K562 (cell line): Measurements from ENCODE around the gene STARD13. TPM values are rescaled to one million over a fixed set of nuclear protein-coding genes. Genes with fewer than 3 reads are reported as not detected.

ENCODE experiments used
- ATAC-seq: fragments of 200-7000 bp; cut with Tn5 transposase; 3 replicates; pipeline ENCODE4 v1.9.1; 2020; ENCODE audit warnings: moderate library complexity
- BruUV-seq: library from RNA; stranded (reverse); fragments of 400-500 nt; replicated peaks from 2 replicates; lab custom pipeline; 2021; lab: Mats Ljungman, UMichigan
- CTCF ChIA-PET: fragments of 300-600 bp; formaldehyde crosslinking; extraction: SDS; loops from one replicate; lab custom pipeline; 2021; ENCODE audit warnings: low intra/inter-chr PET ratio; lab: Yijun Ruan, JAX
- POLR2A ChIA-PET: fragments of 300-600, 350-650 bp; sonication (Branson Sonifier 250); formaldehyde crosslinking; extraction: SDS; loops from one replicate; lab custom pipeline; 2021; ENCODE audit warnings: antibody characterized with exemption, inconsistent platforms; lab: Yijun Ruan, JAX
- DNase-seq, 4 experiments: peaks; one replicate each; pipeline versions ENCODE4 v3.0.0 to v3.0.0-alpha.2; 2011 to 2018; ENCODE audit warnings: low spot score in 3 of 4, mixed read lengths in 3 of 4; ENCODE audit errors: extremely low read depth in 1 of 4
- FAIRE-seq: peaks from 2 replicates; lab custom pipeline; 2011; peaks lifted over from hg19 to GRCh38; lab: Jason Lieb, UNC
- H2AFZ ChIP-seq: 2 replicates; pipeline ENCODE4 v1.6.0; 2011; ENCODE audit warnings: low read depth, low read length, control low read depth, inconsistent platforms
- H3K27ac ChIP-seq: fragments of 200-600 bp; 3 replicates; pipeline ENCODE4 v1.8.0; 2011; ENCODE audit warnings: low read depth, mild to moderate bottlenecking, control low read depth, inconsistent platforms, low read length, moderate library complexity, mixed read lengths; ENCODE audit errors: extremely low read depth
- H3K27me3 ChIP-seq, 2 experiments: fragments of 300-600 bp in 1 of 2; 2 replicates in 1 of 2; 3 replicates in 1 of 2; pipeline versions ENCODE4 v1.6.0 to v1.8.0; 2011; ENCODE audit warnings: inconsistent platforms in 2 of 2, low read length in 2 of 2, mild to moderate bottlenecking in 1 of 2, mixed read lengths in 1 of 2, moderate library complexity in 1 of 2; ENCODE audit not compliant: control insufficient read depth in 2 of 2, insufficient read depth in 2 of 2
- H3K36me3 ChIP-seq: fragments of 300-600 bp; 3 replicates; pipeline ENCODE4 v1.8.0; 2011; ENCODE audit warnings: mild to moderate bottlenecking, low read length, inconsistent platforms; ENCODE audit not compliant: control insufficient read depth, insufficient read depth
- H3K4me1 ChIP-seq, 2 experiments: fragments of 200-600 bp in 1 of 2; replicated peaks in 1 of 2; 2 replicates in 1 of 2; 3 replicates in 1 of 2; pipeline versions ENCODE4 v1.5.1 to v1.8.0; 2011; ENCODE audit warnings: inconsistent platforms in 2 of 2, low read length in 2 of 2, mild to moderate bottlenecking in 1 of 2, mixed read lengths in 1 of 2, moderate library complexity in 1 of 2; ENCODE audit not compliant: control insufficient read depth in 2 of 2, insufficient read depth in 2 of 2
- H3K4me2 ChIP-seq: 2 replicates; pipeline ENCODE4 v1.6.1; 2011; ENCODE audit warnings: low read length, control low read depth, inconsistent platforms, mixed read lengths; ENCODE audit not compliant: insufficient read depth
- H3K4me3 ChIP-seq: fragments of 200-600 bp; sonication (generic), shearing (Covaris generic); 2 replicates; pipeline ENCODE4 v1.5.1; 2016; ENCODE audit warnings: control low read depth, inconsistent platforms
- H3K79me2 ChIP-seq: fragments of 200-600 bp; 3 replicates; pipeline ENCODE4 v1.8.0; 2011; ENCODE audit warnings: low read length, inconsistent platforms; ENCODE audit not compliant: control insufficient read depth, insufficient read depth
- H3K9ac ChIP-seq, 2 experiments: 2 replicates each; pipeline versions ENCODE4 v1.6.0 to v1.6.1; 2011; ENCODE audit warnings: low read depth in 2 of 2, low read length in 2 of 2, control low read depth in 1 of 2, inconsistent platforms in 1 of 2, mild to moderate bottlenecking in 1 of 2, mixed read lengths in 1 of 2; ENCODE audit not compliant: insufficient read depth in 1 of 2
- H3K9me1 ChIP-seq: one replicate; pipeline ENCODE4 v1.6.0; 2011; ENCODE audit warnings: inconsistent platforms, mild to moderate bottlenecking, low read length, moderate library complexity; ENCODE audit not compliant: control insufficient read depth, insufficient read depth
- H3K9me3 ChIP-seq: replicated peaks from 2 replicates; pipeline ENCODE4 v1.5.1; 2011; ENCODE audit warnings: low read depth, low read length, inconsistent platforms; ENCODE audit not compliant: control insufficient read depth, insufficient read depth
- H4K20me1 ChIP-seq: replicated peaks from 2 replicates; pipeline ENCODE4 v1.6.1; 2011; ENCODE audit warnings: low read length, inconsistent platforms, mixed read lengths; ENCODE audit not compliant: control insufficient read depth, insufficient read depth
- ESRRB ChIP-seq: fragments of 250-450 bp; sonication (Bioruptor Pico); IDR thresholded peaks from 2 replicates; pipeline ENCODE4 v1.5.0; 2020; ENCODE audit warnings: mild to moderate bottlenecking, moderate library complexity, borderline replicate concordance
- FUS ChIP-seq: fragments of 200-400 bp; formaldehyde crosslinking; optimal IDR thresholded peaks from 2 replicates; pipeline ENCODE3; 2017; ENCODE audit warnings: low read depth, low read length
- GABPA ChIP-seq: fragments of 200-800 bp; sonication (Bioruptor generic); conservative IDR thresholded peaks from 2 replicates; pipeline ENCODE4 v1.6.1; 2016; ENCODE audit warnings: low read depth, missing genetic modification characterization, missing compliant biosample characterization
- GATAD2A ChIP-seq: fragments of 450-650 bp; IDR thresholded peaks from 2 replicates; pipeline ENCODE4 v1.6.1; 2017
- RB1 ChIP-seq: fragments of 450-650 bp; IDR thresholded peaks from 2 replicates; pipeline ENCODE4 v1.6.1; 2017; ENCODE audit warnings: low read depth, mild to moderate bottlenecking
- TBP ChIP-seq: optimal IDR thresholded peaks from 2 replicates; pipeline ENCODE3; 2011; ENCODE audit warnings: low read depth, low read length, improper control_type of control experiment
- ZBTB9 ChIP-seq: fragments of 450-650 bp; formaldehyde crosslinking; IDR thresholded peaks from 2 replicates; pipeline ENCODE4 v1.4.0; 2020; ENCODE audit warnings: mild to moderate bottlenecking, moderate library complexity
- WGBS: fragments of 100-300 bp; shearing (Covaris generic); methylation state at CpG from one replicate; pipeline ENCODE4 v1.1.6; 2016; ENCODE audit warnings: low coverage, mixed read lengths; ENCODE audit not compliant: insufficient coverage; ENCODE audit errors: missing lambda C conversion rate; 5-methylcytosine and 5-hydroxymethylcytosine counted together
- in situ Hi-C: fragments of 300-500 bp; cut with MboI; formaldehyde crosslinking; loops from 4 replicates; pipeline ENCODE4 v1.15.0; 2018; ENCODE audit warnings: inconsistent platforms, mixed read lengths
- intact Hi-C: fragments of 100-400 bp; cut with micrococcal nuclease; formaldehyde crosslinking; loops from 2 replicates; pipeline ENCODE4 v1.14.2; 2022
- polyA plus RNA-seq, 8 experiments: library from polyadenylated mRNA; depleted of rRNA in 4 of 8; stranded (reverse) in 5 of 8; unstranded in 3 of 8; fragments of >200 nt; fragmentation: Nextera tagmentation in 2 of 8; fragmentation: Illumina TruSeq in 1 of 8; extraction: Ambion mirVana in 2 of 8; extraction: Trizol in 1 of 8; gene quantifications; 2 replicates each; pipeline versions ENCODE4 v1.2.1 to v1.2.3, GENCODE V29; 2011 to 2014; ENCODE audit warnings: inconsistent platforms in 1 of 8, missing spikeins in 1 of 8
- total RNA-seq, 7 experiments: library from RNA; depleted of rRNA in 6 of 7; stranded (reverse); fragments of >200 nt in 6 of 7; fragmentation: Illumina TruSeq in 2 of 7; extraction: Trizol in 2 of 7; gene quantifications; 2 replicates each; pipeline versions ENCODE4 v1.2.1 to v1.2.3, GENCODE V29; 2011 to 2021; ENCODE audit warnings: low replicate concordance in 1 of 7
- TF ChIP-seq, protein P1 (sequence below): sonication (generic); formaldehyde crosslinking; IDR thresholded peaks from 2 replicates; pipeline ENCODE4 v1.5.0; 2020; ENCODE audit warnings: missing genetic modification reagents
- TF ChIP-seq, protein P2 (sequence below): fragments of 450-650 bp; IDR thresholded peaks from 2 replicates; pipeline ENCODE4 v1.6.1; 2016; ENCODE audit warnings: missing biosample characterization, missing genetic modification characterization

STARD13 gene
- total and polyA plus RNA-seq, 9 of the 15 experiments (the other 6 are each of a cell fraction or from before 2014, with no cell fraction given), result 0.11 TPM; not detected in 8

GRCh38 chr13:33217256-33217655 is 68.3 kb downstream of the STARD13 start:
- ATAC-seq, result no peak

DNA sequence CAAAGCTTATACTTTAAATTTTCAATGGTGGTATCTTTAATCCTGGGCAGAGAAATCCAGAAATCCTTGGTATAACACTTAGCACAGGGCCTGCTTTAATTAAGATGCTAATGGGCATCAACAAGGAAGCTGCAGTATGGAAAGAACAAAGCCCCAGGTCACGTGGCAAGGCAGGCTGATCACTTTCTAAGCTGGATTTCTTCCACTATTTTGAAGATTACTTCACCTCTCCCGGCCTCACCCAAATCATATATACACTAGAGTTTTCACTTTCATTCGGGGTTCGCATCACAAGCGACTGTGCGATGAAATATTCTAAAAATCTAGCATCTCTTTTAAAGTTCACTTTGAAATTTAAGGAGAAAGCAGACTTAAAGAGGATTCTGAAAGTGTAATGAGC is 71.8 kb downstream of the STARD13 start:
- H3K4me2 ChIP-seq, result no peak overlapping the region
- H3K27ac ChIP-seq, result no peak overlapping the region
- ChIA-PET POLR2A (interaction anchor here (0.6 to 0.9 kb wide), 3 partner anchors 9 to 30 kb away, joined by 3 read pairs; no protein-coding TSS in a partner anchor), CTCF (no interaction called here)
- no peak overlapping the region for H3K4me3 ChIP-seq
- H3K4me1 ChIP-seq, result peaks cover 0 to 4% of the 10 kb centered on the region in 2 experiments; a peak in 1 of 5 replicates
- no peaks in the 10 kb centered on the region for H3K36me3 ChIP-seq
- no TSS peak for BruUV-seq
- no peak overlapping the region for H2AFZ ChIP-seq
- H3K9ac ChIP-seq, result no peak overlapping the region
- H3K9me3 ChIP-seq, result no peaks in the 10 kb centered on the region
- TF ChIP-seq ZBTB9 (CRISPR knock-in tag), result no peak
- TF ChIP-seq, protein P1, sequence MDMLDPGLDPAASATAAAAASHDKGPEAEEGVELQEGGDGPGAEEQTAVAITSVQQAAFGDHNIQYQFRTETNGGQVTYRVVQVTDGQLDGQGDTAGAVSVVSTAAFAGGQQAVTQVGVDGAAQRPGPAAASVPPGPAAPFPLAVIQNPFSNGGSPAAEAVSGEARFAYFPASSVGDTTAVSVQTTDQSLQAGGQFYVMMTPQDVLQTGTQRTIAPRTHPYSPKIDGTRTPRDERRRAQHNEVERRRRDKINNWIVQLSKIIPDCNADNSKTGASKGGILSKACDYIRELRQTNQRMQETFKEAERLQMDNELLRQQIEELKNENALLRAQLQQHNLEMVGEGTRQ, result 0 out of 2 replicates have a peak, but pooled peaks have one; percentile 29
- DNase-seq (no peak), FAIRE-seq (no peak), ATAC-seq (no peak)
- in situ Hi-C loops (no loop called here), intact Hi-C loops (no loop called here)
- H3K9me1 ChIP-seq, result no peaks in the 10 kb centered on the region
- no peaks in the 10 kb centered on the region for H3K79me2 ChIP-seq
- 0% methylated on average over 6 of the region's 6 CpGs for WGBS
- H3K27me3 ChIP-seq, result no peaks in the 10 kb centered on the region
- no peaks in the 10 kb centered on the region for H4K20me1 ChIP-seq

More at GRCh38 chr13:33217256-33217655, 68.3 kb downstream of the STARD13 start:
- BruUV-seq, result no TSS peak
- intact Hi-C loops (no loop called here), in situ Hi-C loops (no loop called here)
- Histone ChIP-seq H4K20me1 (no peaks in the 10 kb centered on the region), H3K4me2 (no peak overlapping the region), H3K79me2 (no peaks in the 10 kb centered on the region), H3K9ac (no peak overlapping the region), H3K27me3 (no peaks in the 10 kb centered on the region), H3K4me1 (peaks cover 0 to 4% of the 10 kb centered on the region in 2 experiments; a peak in 1 of 5 replicates), H3K27ac (no peak overlapping the region), H3K36me3 (no peaks in the 10 kb centered on the region), H3K9me3 (no peaks in the 10 kb centered on the region), H2AFZ (no peak overlapping the region), H3K4me3 (no peak overlapping the region), H3K9me1 (no peaks in the 10 kb centered on the region)
- FAIRE-seq (no peak), DNase-seq (no peak)
- TF ChIP-seq, protein P2, sequence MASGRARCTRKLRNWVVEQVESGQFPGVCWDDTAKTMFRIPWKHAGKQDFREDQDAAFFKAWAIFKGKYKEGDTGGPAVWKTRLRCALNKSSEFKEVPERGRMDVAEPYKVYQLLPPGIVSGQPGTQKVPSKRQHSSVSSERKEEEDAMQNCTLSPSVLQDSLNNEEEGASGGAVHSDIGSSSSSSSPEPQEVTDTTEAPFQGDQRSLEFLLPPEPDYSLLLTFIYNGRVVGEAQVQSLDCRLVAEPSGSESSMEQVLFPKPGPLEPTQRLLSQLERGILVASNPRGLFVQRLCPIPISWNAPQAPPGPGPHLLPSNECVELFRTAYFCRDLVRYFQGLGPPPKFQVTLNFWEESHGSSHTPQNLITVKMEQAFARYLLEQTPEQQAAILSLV, result no peak
- TF ChIP-seq TBP, result no peak
- no peak for TF ChIP-seq GABPA (tag)
- no peak for TF ChIP-seq FUS
- TF ChIP-seq ESRRB (CRISPR knock-in tag), result no peak
- TF ChIP-seq RB1, result no peak
- TF ChIP-seq GATAD2A, result no peak
- CTCF ChIA-PET, result no interaction called here
- POLR2A ChIA-PET, result no interaction called here
- 0% methylated on average over 3 of the region's 3 CpGs for WGBS
